Effector CD4-positive, alpha-beta T cell (primary cell): ENCODE results near the gene CLEC4D.
"Not testable (repeated sequence)": the region's sequence is repeated elsewhere in the genome, so short reads cannot be mapped to it uniquely, and the experiment has no call there.

Experiments
- DNase-seq: peaks from one replicate; pipeline ENCODE4 v3.0.0-alpha.2; 2020

The CLEC4D gene

DNA sequence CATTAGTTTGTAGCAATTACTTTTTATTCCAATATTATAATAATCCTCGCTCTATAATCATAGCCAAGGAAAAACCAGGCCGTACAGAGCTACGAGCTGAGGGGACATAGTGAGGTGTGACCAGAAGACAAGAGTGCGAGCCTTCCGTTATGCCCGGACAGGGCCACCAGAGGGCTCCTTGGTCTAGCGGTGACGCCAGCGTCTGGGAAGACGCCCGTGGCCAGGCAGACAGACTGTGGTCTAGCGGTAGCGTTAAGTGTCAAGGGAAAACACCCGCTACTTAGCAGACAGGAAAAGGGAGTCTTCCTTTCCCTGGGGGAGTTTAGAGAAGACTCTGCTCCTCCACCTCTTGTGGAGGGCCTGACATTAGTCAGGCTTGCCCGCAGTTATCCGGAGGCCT is 24.5 kb downstream of the CLEC4D start:
- not testable (repeated sequence) for DNase-seq

DNA sequence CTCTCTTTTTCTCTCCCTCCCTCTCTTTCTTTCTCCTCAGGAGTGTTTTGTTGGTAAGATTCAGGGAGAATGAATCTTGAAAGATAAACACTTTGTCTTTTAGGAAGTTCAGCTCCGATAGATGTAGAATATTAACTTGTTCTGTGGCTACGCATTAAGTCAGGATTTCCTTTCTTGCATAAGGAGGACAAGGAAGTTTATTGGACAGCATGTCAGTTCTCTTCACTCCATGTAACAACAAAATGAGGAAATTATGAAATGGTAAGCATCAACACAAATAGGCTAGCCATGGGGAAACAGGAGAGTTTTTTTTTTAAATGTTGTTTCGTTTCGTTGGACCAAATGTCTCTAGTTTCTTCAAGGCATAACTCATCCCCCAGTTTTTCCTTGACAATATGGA is 27.5 kb downstream of the CLEC4D start, which contains the start of gene CLEC4E:
TSS of gene CLEC4E (minus strand) at position 75 of the 400 bp plus-strand sequence. CDS start 108 bp downstream, outside the sequence.
- not testable (repeated sequence) for DNase-seq

DNA sequence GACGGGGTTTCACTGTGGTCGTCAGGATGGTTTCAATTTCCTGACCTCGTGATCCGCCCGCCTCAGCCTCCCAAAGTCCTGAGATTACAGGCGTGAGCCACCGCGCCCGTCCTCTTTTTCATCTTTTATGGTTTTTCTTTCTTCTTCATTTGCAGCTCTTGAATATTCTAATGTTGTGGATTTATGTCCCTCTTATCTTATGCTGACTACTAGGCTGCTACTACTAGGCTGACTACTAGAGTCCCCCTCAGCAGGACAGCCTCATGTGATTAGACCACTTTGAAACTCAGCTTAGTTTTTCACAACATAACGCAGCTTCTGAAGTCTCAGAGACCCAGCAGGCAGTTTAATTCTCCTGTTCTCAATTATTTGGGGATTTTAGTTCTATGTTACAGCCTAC is 28.3 kb downstream of the CLEC4D start:
- DNase-seq = no peak

DNA sequence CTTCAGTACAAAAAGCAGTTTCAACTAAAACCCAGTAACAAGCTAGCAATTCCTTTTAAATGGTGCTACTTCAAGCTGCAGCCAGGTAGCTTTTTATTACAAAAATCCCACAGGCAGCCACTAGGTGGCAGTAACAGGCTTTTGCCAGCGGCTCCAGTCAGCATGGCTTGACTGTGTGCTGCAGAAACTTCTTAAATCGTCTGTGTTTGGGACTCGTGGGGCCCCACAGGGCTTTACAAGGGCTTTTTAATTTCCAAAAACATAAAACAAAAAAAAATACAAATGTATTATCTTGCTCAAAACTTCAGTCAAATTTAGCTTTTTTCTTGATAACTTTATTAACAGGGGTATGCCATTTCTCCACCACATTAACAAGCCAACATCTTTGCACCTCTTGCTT is 31.0 kb downstream of the CLEC4D start:
- DNase-seq = peak; percentile 68

DNA sequence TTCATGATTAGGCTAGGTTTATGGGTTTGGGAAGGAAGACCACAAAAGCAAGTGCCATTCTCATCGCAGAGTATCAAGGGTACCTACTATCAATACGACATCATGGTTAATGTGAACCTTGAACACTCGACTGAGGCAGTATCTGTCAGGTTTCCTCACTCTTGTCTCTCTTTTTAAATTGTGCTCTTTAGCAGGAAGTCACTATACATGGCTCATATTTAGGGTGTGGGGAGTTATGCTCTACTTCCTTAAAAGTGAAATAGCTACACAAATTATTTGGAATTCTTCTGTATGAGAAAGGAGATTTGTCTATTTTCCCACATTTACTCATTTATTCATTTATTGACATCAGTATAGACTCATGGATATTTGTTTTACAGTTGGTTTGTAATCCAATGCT is 33.3 kb downstream of the CLEC4D start:
- DNase-seq = no peak

DNA sequence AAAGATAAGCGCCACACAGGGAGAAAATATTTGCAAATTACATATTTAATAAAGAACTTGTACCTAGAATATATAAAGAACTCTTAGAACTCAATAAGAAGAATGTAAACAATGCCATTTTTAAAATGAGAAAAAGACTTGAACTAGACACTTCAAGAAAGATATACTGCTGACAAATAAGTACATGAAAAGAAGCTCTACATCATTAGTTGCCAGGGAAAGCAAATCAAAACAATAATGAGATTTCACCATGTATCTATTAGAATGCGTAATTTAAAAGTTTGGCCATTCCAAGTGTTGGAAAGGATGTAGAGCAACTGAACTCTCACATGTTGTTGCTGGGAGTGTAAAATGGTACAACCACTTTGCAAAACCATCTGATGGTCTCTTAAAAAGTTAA is 34.3 kb downstream of the CLEC4D start:
- DNase-seq = no peak

DNA sequence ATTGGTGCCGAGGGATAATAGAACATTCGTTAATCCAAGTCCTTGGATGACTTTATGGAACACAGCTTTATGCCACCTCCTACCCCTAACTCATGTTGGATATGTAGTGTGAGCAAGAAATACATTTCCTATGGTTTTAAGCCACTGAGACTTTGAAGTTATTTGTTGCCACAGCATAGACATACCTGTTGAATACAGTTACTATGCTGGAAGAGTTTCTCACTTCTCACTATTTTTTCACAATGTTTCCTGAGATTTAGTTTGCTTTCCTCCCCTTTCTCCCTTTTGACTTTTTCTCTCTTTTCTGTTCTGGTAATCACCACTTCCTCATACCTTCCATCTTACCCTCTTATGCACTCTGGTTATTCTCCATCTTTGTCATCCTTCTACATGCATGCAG is 34.9 kb downstream of the CLEC4D start:
- no peak for DNase-seq

DNA sequence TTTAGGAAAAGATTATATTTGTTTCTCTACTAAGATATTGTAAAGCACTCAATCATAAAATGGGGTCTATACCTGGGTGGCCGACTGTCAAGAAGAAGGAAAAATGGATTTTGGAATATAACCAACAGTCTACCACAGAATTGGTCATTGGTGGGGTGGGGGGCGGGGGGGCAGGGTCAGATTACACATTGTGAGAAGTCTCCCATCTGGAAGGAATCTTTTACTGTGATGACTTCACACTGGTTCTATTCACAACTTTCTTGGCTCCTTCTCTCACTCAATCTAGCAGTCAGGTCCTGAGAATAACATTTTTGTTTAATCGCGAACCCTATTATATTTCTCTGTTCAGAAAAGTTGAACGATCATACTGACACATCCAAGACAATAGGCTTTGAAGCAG is 36.1 kb downstream of the CLEC4D start:
- DNase-seq = no peak

DNA sequence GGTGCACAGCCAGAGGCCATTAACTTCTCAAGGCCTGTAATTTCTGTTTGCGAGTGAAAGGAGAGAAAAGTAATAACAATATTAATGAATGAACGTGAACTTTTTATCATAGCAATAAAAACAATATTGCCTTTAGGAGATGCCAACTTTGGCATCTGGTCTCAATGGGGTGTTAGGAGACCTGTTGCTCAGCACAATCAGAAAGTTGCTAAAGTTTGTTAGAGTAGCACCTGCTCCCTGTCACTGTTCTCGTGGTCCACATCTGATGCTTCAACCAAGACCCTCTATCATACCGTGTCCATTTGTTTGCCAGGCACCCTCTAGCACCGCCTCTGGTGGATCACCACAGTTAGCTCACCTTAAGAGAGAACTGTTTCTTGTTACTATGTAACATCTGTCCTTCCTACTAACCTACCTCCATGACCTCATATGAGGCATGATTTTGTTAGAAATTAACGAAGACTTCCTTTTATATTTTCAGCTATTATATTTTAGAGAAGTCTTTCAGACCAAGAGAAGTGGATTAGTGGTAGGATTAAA is 39.9 kb downstream of the CLEC4D start:
- DNase-seq = no peak

DNA sequence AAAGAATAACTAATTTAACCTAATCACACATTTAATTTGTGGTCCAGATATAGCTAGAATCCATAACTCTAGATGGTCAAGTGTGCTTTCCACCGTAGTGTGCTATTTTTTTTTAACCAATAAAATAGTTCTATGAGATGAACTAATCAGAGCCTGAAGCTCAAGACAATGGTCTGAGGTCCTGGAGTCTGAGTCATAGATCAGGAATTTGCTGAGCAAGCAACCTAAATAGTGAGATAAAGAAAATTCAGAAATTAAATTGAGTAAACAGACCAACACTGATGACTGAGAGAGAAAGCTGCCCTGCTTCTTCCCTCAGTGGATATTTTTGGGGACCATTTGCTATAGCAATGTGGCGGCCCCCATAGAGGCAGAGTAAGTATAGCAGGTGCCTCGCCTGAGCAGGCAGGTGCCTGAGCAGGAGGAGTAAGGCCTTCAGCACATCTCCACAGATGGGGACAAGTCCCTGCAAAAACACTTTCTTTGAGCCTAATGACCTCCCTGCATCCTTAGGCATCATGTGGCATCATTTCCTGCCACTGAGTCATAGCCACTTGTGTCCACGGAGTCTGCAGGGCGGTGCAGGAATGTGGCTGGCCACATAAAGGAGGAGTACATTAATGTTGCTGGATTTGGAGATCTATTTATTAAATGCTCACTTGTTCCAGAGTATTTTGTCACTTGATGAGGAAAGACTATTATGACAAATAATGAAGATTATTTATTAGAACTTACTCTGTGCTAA is 41.3 kb downstream of the CLEC4D start:
- no peak for DNase-seq

DNA sequence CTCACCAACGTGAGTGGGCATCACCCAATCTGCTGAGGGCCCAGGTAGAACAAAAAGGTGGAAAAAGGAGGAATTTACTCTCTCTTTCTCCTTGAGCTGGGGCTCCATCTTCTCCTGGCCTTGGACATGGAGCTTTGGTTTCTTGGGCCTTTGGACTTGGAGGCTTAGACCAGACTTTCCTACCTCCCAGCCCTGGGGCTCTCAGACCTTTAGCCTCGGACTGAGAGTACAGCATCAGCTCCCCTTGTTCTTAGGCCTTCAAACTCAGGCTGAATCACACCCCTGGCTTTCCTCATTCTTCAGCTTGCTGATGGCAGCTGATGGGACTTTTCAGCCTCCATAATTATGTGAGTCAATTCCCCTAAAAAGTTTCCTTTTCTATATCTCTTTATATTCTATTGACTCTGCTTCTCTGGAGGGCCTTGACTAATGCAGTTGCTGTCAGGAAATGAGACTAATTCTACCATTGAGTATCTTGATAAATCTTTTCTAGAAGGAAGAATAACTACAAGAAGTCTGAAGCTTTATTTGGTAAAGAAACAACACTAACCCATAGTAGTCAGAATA is 43.3 kb downstream of the CLEC4D start:
- DNase-seq = no peak

DNA sequence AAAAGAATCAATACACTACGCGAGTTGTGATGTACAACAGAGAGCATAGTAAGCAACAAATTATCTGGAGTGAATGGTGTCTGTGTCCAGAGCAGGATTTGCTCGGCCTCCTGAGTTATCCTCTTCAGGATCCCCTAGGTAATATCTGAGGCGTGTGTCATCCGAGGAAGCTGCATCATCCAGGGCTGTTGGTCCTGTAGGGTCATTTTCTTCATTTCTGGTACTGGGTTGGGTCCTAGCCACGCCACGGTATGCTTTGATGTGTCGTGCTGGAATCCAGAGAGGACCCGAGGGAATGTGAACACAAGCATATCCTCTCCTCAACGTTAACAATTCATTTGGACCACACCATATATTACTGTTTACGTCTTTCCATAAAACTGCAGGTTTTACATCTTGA is 46.4 kb downstream of the CLEC4D start:
- no peak for DNase-seq

DNA sequence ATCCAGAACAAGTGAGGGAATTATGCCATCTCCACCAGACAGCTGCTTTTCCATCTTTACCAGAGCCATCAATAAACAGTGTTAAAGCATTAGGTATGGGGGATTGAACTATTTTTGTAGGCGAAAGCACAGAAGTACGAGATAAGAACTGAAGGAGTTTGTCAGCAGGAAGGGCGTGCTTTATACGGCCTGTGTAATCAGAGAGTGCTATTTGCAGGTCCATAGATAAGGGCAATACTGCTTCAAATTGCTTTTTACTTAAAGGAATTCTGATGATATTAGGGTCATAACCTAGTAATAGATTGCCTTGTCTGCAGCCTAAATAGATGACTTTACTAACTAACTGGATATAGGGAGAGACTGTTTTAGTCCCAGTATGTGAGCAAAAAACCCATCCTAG is 47.7 kb downstream of the CLEC4D start:
- no peak for DNase-seq

DNA sequence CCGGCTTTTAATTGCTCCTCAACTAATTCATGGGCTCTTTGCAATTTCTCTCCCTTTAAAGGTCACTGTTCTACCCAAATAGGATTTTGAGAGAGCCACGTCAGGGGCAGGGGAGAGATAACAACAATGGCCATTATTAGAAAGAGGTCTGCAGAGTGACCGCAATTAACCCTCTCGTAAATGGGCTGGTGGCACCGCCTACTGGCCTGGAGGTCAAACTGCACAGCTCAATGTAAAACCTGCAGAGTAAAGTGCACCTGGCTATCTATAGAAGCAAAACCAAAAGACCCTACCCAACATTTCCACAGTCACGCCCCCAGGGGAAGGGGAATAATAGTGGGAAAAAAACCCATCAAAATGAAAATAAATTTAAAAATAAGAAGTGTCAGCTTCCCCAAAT is 49.0 kb downstream of the CLEC4D start:
- DNase-seq = no peak

DNA sequence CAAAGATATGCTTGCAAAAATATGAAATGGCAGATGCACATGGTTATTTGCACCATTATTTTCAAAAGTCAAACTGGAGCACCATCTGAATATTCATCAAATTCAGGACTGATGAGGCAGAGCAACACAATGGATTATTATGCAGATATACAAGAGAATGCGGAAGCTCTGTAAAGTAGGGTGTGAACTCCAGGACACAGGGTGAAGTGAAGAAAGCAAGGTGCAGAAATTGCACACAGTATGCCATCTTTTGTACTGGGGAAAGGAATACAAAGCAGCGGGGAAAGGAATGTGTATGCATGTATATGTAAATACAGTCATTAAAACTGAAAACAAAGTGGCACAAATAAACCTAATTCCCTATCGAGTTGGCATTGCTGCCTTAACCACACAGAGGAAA is 50.1 kb downstream of the CLEC4D start:
- DNase-seq = no peak

DNA sequence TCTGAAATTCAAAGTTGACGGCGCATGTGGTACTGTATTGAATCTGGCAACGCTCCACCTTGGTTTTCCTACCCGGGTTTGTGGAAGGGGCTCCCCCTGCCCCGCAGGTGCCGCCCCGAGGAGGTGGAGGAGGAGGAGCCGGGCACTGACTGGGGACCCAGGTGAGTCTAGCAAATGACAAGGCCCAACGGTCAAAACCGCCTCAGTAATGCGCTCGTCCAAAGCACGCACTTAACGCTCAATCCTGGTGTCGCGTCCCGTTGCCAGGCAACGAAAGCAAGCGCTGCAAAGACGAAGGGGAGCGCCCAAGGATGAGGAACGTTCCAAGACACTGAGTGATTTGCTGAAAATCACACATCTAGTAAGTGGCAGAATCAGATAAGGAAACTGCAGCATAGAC is 51.4 kb downstream of the CLEC4D start:
- no peak for DNase-seq

DNA sequence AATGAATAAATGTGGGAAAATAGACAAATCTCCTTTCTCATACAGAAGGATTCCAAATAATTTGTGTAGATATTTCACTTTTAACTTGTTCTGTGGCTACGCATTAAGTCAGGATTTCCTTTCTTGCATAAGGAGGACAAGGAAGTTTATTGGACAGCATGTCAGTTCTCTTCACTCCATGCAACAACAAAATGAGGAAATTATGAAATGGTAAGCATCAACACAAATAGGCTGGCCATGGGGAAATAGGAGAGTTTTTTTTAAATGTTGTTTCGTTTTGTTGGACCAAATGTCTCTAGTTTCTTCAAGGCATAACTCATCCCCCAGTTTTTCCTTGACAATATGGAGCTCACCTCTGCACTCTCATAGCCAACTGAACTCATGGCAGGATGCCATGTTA is 52.7 kb downstream of the CLEC4D start:
- DNase-seq = not testable (repeated sequence)

DNA sequence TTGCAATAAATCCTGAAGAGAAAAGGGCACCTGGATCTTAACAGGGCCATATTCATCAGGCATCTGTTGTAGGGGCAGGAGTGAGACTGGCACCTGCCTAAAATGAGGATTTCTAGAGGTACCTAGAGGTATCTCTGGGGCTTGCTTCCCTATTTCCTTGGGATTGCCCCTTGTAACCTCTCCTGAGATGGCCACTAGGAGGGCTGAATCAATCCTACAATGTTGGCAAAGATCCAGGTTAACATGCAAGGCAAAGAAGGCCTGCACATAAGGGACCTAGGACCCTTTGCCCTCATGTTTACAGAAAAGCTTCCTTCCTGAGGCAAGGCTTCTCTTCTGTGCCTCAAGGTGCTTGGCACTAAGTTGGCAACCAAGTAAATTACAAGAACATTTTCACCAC is 53.2 kb downstream of the CLEC4D start:
- no peak for DNase-seq
